Psoas muscle (tissue), 8 donors: ENCODE results near the gene AHRR. TPM values are rescaled to one million over a fixed set of nuclear protein-coding genes. Genes with fewer than 3 reads are reported as not detected.

Experiments
- ATAC-seq, 4 donors: fragments of 200-7000 bp; cut with Tn5 transposase; one replicate each; pipeline ENCODE4 v1.9.1; 2020; ENCODE audit warnings: moderate library complexity in 3 of 4, mild to moderate bottlenecking in 2 of 4
- DNase-seq, 2 donors: peaks; one replicate each; pipeline ENCODE4 v3.0.0-alpha.2; 2020
- H3K27ac ChIP-seq: fragments of 200-600 bp; one replicate; pipeline ENCODE4 v1.8.0; 2022
- H3K27me3 ChIP-seq, 3 donors: fragments of 200-600 bp in 1 of 3; one replicate each; pipeline versions ENCODE4 v1.6.1 to v1.8.0; 2013 to 2022; ENCODE audit warnings: low read length in 2 of 3, mild to moderate bottlenecking in 2 of 3, moderate library complexity in 1 of 3; ENCODE audit not compliant: insufficient read depth in 3 of 3
- H3K36me3 ChIP-seq, 2 donors: fragments of 200-600 bp in 1 of 2; one replicate each; pipeline versions ENCODE4 v1.6.1 to v1.8.0; 2013 to 2022; ENCODE audit warnings: low read depth in 1 of 2, mild to moderate bottlenecking in 1 of 2, moderate library complexity in 1 of 2; ENCODE audit not compliant: insufficient read depth in 1 of 2
- H3K4me1 ChIP-seq: fragments of 200-600 bp; one replicate; pipeline ENCODE4 v1.8.0; 2022
- H3K4me3 ChIP-seq: fragments of 200-600 bp; one replicate; pipeline ENCODE4 v1.8.0; 2022; ENCODE audit warnings: mild to moderate bottlenecking
- H3K9me3 ChIP-seq: fragments of 200-600 bp; one replicate; pipeline ENCODE4 v1.8.0; 2022
- WGBS, 3 donors: extraction: QIAGEN DNeasy Blood & Tissue Kit; methylation state at CpG; one replicate each; pipeline versions ENCODE4 v1.1.6 to v1.1.7; 2013; 5-methylcytosine and 5-hydroxymethylcytosine counted together
- intact Hi-C, 2 donors: fragments of 100-400 bp; cut with DNase I; formaldehyde crosslinking; loops; one replicate each; pipeline versions ENCODE4 v1.11.0 to v1.14.2; 2022
- polyA plus RNA-seq, 3 donors: library from polyadenylated mRNA; stranded (reverse); fragments of 200-250 nt; gene quantifications; one replicate each; pipeline ENCODE4 v1.2.3, GENCODE V29; 2013
- total RNA-seq, 4 donors: library from RNA; stranded (reverse); fragmentation: NEBNext Ultra II Directional in 2 of 4; extraction: Animal tissue kit (Norgen Biotek cat#: 25700) in 2 of 4; gene quantifications; one replicate each; pipeline versions ENCODE4 v1.2.1 to v1.2.4, GENCODE V29; 2021 to 2023
- TF ChIP-seq, protein P1 (sequence below): fragments of 200-600 bp; IDR thresholded peaks from one replicate; pipeline ENCODE4 v1.8.0; 2022; ENCODE audit warnings: antibody characterized with exemption
- donor health status: healthy with polysubstance abuse.
- donor health status: DM: no; HTN: no; CAD: no; lungs with moderate emphysema.
- donor health status: Bipolar disorder and iron deficiency.
- donor health status: healthy.
- donor health status: DM: yes; HTN: yes; CAD: no.
- donor health status: DM: no; HTN: no; CAD: no.
- donor health status: DM: no; HTN: no; CAD: no.
- donor health status: DM: yes; HTN: yes; CAD: no.

AHRR gene
- total and polyA plus RNA-seq, 7 donors = 0.10 to 7.4 (median 0.45) TPM

DNA sequence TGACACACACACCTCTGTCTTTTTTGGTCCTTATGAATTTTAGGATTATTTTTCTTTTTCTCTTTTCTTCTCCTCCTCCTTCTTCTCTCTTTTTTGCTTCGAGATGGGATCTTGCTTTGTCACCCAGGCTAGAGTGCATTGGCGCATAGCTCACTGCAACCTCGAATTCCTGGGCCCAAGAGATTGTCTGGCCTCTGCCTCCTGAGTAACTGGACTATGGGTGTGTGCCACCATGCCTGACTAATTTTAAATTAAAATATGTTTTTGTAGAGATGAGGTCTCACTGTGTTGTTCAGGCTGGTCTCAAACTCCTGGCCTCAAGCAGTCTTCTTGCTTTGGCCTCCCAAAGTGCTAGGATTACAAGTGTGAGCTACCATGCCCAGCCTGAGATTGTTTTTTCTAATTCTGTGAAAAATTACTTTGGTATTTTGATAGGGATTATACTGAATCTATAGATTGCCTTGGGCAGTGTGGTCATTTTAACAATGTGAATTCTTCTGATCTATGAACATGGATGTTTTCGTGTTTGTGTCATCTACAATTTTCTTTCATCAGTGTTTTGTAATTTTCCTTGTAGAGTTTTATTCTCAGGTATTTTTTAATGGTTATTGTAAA is 7.7 kb downstream of the AHRR start:
- Histone ChIP-seq H3K27ac (no peak overlapping the region), H3K4me3 (no peak overlapping the region), H3K36me3 (no peaks in the 10 kb centered on the region), H3K9me3 (no peaks in the 10 kb centered on the region), H3K27me3 (peaks cover 0 to 17% (median 6%) of the 10 kb centered on the region in 3 donors), H3K4me1 (no peaks in the 10 kb centered on the region)
- intact Hi-C loops = no loop called here
- TF ChIP-seq, protein P1, sequence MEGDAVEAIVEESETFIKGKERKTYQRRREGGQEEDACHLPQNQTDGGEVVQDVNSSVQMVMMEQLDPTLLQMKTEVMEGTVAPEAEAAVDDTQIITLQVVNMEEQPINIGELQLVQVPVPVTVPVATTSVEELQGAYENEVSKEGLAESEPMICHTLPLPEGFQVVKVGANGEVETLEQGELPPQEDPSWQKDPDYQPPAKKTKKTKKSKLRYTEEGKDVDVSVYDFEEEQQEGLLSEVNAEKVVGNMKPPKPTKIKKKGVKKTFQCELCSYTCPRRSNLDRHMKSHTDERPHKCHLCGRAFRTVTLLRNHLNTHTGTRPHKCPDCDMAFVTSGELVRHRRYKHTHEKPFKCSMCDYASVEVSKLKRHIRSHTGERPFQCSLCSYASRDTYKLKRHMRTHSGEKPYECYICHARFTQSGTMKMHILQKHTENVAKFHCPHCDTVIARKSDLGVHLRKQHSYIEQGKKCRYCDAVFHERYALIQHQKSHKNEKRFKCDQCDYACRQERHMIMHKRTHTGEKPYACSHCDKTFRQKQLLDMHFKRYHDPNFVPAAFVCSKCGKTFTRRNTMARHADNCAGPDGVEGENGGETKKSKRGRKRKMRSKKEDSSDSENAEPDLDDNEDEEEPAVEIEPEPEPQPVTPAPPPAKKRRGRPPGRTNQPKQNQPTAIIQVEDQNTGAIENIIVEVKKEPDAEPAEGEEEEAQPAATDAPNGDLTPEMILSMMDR = no peak
- DNase-seq = no peak
- no peak for ATAC-seq
- WGBS, 3 donors = 82 to 83% (median 82%) methylated on average over 4 of the region's 4 CpGs

DNA sequence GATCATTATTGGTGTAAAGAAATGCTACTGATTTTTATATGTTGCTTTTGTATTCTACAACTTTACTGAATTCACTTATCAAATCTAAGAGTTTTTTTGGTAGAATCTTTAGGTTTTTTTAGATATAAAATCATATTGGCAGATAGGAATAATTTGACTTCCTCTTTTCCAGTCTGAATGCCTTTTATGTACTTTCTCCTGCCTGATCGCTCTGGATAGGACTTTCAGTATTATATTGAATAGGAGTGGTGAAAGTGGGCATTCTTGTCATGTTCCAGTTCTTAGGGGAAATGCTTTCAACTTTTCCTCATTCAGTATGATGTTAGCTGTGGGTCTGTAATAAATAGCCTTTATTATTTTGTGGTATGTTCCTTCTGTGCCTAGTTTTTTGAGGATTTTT is 8.3 kb downstream of the AHRR start:
- Histone ChIP-seq H3K4me3 (no peak overlapping the region), H3K36me3 (no peaks in the 10 kb centered on the region), H3K27me3 (peaks cover 0 to 12% (median 5%) of the 10 kb centered on the region in 3 donors), H3K27ac (no peak overlapping the region), H3K9me3 (no peaks in the 10 kb centered on the region), H3K4me1 (no peaks in the 10 kb centered on the region)
- intact Hi-C loops = no loop called here
- WGBS, 3 donors = 81 to 92% (median 86%) methylated on average over 1 of the region's 1 CpG
- DNase-seq = no peak
- ATAC-seq = no peak
- TF ChIP-seq, protein P1 = no peak

DNA sequence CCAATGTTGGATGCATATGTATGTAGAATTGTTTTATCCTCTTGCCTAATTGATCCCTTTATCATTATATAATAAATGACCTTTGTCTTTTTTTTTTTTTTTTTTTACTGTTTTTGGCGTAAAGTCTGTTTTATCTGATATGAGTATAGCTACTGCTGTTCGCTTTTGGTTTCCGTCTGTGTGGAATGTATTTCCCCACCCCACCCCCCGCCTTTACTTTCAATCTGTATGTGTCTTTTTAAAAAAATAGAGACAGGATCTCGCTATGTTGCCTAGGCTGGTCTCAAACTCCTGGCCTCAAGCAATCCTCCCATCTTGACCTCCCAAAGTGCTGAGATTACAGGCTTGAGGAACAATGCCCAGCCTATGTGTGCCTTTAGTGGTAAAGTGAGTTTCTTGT is 11.3 kb downstream of the AHRR start:
- DNase-seq (no peak), ATAC-seq (no peak)
- Histone ChIP-seq H3K4me1 (no peaks in the 10 kb centered on the region), H3K27ac (no peak overlapping the region), H3K27me3 (peaks cover 0 to 4% (median 0%) of the 10 kb centered on the region in 3 donors), H3K36me3 (no peaks in the 10 kb centered on the region), H3K9me3 (no peaks in the 10 kb centered on the region), H3K4me3 (no peak overlapping the region)
- intact Hi-C loops = no loop called here
- WGBS, 3 donors = 93 to 98% (median 95%) methylated on average over 5 of the region's 5 CpGs
- TF ChIP-seq, protein P1 = no peak

DNA sequence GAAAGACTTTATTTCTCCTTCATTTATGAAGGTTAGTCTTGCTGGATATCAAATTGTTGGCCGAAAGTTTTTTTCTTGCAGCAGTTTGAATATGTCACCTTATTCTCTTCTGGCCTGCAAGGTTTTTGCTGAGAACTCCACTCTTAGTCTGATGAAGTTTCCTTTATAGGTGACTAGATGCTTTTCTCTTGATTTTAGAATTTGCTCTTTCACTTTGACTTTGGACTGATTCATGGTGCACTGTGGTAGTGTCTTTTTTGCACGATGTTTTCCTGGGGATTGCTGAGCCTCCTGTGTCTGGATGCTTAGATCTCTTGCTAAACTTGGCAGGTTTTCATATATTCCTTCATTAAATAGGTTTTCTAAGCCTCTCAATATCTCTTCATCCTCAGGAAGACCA is 12.4 kb downstream of the AHRR start:
- WGBS, 3 donors = 78 to 87% (median 79%) methylated on average over 2 of the region's 2 CpGs
- TF ChIP-seq, protein P1 = no peak

More for the DNA sequence above, 12.4 kb downstream of the AHRR start:
- Histone ChIP-seq H3K4me1 (no peaks in the 10 kb centered on the region), H3K27me3 (peaks cover 0 to 4% (median 0%) of the 10 kb centered on the region in 3 donors), H3K27ac (no peak overlapping the region), H3K4me3 (no peak overlapping the region), H3K9me3 (no peaks in the 10 kb centered on the region), H3K36me3 (no peaks in the 10 kb centered on the region)
- ATAC-seq (no peak), DNase-seq (no peak)
- intact Hi-C loops = no loop called here
